ENCODE measurements around the gene SMIM33.
"Not testable (repeated sequence)": the region's sequence is repeated elsewhere in the genome, so short reads cannot be mapped to it uniquely, and the experiment has no call there.

DNA sequence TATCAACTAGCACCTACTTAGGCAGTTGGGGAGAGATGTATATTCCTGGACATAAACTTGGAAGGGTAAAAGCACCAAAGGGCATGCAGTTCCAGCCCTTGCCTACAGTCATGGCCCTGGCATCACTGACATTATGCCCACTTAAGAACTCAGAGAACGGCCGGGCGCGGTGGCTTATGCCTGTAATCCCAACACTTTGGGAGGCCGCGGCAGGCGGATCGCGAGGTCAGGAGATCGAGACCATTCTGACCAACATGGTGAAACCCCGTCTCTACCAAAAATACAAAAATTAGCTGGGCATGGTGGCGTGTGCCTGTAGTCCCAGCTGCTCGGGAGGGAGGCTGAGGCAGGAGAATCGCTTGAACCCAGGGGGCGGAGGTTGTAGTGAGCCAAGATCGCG is 30.4 kb upstream of the SMIM33 start:
- TF ChIP-seq BRCA1 (IDR thresholded peaks at IDR 0.05); BRCA1 (CRISPR knock-in tag; IDR thresholded peaks at IDR 0.05); RUNX1 (IDR thresholded peaks at IDR 0.05; ENCODE audit: low read depth): not testable (repeated sequence)
- TF ChIP-seq, protein P1, sequence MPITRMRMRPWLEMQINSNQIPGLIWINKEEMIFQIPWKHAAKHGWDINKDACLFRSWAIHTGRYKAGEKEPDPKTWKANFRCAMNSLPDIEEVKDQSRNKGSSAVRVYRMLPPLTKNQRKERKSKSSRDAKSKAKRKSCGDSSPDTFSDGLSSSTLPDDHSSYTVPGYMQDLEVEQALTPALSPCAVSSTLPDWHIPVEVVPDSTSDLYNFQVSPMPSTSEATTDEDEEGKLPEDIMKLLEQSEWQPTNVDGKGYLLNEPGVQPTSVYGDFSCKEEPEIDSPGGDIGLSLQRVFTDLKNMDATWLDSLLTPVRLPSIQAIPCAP (CRISPR knock-in tag; IDR thresholded peaks at IDR 0.05; ENCODE audit: borderline replicate concordance), result not testable (repeated sequence)

Data from K562 (cell line).